Neural crest cell (in vitro differentiated cells): ENCODE measurements around the gene RGS19. TPM values are rescaled to one million over a fixed set of nuclear protein-coding genes. Genes with fewer than 3 reads are reported as not detected.

Experiments
- DNase-seq: peaks from one replicate; pipeline ENCODE4 v3.0.0; 2021; ENCODE audit warnings: low read depth, mixed read lengths, low spot score
- H3K27ac Mint-ChIP-seq: one replicate; pipeline ENCODE4 v1.8.0; 2021; ENCODE audit warnings: mild to moderate bottlenecking, mixed read lengths; ENCODE audit not compliant: unreplicated experiment
- H3K27me3 Mint-ChIP-seq: 2 replicates; pipeline ENCODE4 v1.8.0; 2021; ENCODE audit warnings: low read depth, mild to moderate bottlenecking, mixed read lengths
- H3K36me3 Mint-ChIP-seq: 2 replicates; pipeline ENCODE4 v1.8.0; 2021; ENCODE audit warnings: low read depth, mild to moderate bottlenecking, mixed read lengths
- H3K4me1 Mint-ChIP-seq: 2 replicates; pipeline ENCODE4 v1.8.0; 2021; ENCODE audit warnings: mixed read lengths
- H3K4me3 Mint-ChIP-seq: one replicate; pipeline ENCODE4 v1.8.0; 2021; ENCODE audit warnings: mild to moderate bottlenecking, mixed read lengths
- H3K9me3 Mint-ChIP-seq: 2 replicates; pipeline ENCODE4 v1.8.0; 2021; ENCODE audit warnings: mixed read lengths
- total RNA-seq: library from RNA; stranded (reverse); gene quantifications from 2 replicates; pipeline ENCODE4 v1.2.1, GENCODE V29; 2021
- TF ChIP-seq, protein P1 (sequence below): fragments of 200-600 bp; sonication (generic); conservative IDR thresholded peaks from 2 replicates; pipeline ENCODE4 v1.5.0; 2021; ENCODE audit warnings: antibody characterized with exemption, mild to moderate bottlenecking

The RGS19 gene
- total RNA-seq, 1 donor from 2014 or later, result 11.7 TPM

DNA sequence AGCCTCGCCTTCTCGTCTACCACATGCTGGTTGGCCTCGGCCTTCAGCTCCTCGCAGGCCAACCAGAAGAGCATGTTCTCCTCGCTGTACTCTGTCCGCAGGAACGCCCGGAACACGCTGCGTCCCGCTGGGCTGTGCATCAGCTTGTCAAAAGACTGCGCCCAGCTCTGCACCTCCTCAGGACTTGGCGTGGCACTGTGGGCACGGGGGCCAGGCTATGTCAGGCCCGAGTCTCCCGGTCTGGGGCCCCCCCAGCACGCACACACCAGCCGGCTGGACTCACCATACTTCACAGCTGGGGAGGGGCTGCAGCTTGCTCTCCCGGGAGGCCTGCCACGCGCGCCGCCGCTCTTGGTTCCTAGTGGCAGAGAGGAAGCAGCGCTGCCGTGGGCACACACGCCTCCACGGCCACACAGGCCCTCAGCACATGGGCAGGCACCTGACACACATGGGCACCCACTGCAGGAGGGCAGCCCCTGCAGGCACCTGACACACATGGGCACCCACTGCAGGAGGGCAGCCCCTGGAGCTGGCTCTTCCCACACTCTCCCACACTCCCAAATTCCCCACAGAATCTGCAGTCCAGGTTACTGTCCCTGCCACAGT, 5.0 kb downstream of the RGS19 start:
- Mint-ChIP-seq H3K36me3 (no peaks in the 10 kb centered on the region), H3K27me3 (no peaks in the 10 kb centered on the region), H3K9me3 (no peaks in the 10 kb centered on the region), H3K27ac (no peak overlapping the region), H3K4me1 (peaks cover 6% of the 10 kb centered on the region), H3K4me3 (no peak overlapping the region)
- no peak for DNase-seq
- TF ChIP-seq, protein P1, sequence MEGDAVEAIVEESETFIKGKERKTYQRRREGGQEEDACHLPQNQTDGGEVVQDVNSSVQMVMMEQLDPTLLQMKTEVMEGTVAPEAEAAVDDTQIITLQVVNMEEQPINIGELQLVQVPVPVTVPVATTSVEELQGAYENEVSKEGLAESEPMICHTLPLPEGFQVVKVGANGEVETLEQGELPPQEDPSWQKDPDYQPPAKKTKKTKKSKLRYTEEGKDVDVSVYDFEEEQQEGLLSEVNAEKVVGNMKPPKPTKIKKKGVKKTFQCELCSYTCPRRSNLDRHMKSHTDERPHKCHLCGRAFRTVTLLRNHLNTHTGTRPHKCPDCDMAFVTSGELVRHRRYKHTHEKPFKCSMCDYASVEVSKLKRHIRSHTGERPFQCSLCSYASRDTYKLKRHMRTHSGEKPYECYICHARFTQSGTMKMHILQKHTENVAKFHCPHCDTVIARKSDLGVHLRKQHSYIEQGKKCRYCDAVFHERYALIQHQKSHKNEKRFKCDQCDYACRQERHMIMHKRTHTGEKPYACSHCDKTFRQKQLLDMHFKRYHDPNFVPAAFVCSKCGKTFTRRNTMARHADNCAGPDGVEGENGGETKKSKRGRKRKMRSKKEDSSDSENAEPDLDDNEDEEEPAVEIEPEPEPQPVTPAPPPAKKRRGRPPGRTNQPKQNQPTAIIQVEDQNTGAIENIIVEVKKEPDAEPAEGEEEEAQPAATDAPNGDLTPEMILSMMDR, result no peak

DNA sequence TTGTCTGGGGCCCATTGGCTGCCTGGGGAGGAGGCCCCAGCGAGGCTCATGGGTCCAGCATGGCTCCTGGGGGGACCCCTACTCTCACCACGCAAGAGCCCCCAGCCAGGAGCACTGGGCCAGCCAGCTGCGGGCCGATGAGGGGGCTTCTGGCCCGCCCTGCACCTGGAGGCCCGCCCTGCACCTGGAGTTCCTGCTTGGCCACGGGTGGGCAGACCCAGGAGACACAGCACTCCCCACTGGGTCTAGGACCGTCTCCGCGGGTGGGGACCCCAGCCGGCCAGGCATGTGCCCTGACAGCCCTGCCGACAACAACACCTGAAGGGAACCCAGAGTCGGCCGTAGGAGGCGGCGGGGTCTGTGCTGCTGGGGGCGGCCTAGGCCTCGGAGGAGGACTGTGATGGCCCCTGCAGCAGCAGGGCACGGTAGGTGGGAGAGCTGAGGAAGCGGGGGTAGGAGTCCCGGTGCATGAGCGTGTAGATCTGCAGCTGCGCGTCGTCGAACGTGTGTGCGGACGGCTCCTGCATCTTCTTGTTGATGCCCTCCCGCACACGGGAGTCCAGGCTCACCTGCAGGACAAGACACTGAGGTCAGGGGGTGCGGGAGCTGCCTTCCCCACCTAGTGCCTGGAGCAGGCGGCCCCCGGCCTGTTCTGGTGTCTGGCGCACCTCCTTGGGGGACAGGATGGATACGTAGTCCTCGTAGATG, 5.7 kb downstream of the RGS19 start:
- Mint-ChIP-seq H3K36me3 (no peaks in the 10 kb centered on the region), H3K27me3 (no peaks in the 10 kb centered on the region), H3K27ac (no peak overlapping the region), H3K4me1 (peaks cover under 1% of the 10 kb centered on the region), H3K9me3 (no peaks in the 10 kb centered on the region), H3K4me3 (no peak overlapping the region)
- no peak for DNase-seq
- TF ChIP-seq, protein P1, result no peak

DNA sequence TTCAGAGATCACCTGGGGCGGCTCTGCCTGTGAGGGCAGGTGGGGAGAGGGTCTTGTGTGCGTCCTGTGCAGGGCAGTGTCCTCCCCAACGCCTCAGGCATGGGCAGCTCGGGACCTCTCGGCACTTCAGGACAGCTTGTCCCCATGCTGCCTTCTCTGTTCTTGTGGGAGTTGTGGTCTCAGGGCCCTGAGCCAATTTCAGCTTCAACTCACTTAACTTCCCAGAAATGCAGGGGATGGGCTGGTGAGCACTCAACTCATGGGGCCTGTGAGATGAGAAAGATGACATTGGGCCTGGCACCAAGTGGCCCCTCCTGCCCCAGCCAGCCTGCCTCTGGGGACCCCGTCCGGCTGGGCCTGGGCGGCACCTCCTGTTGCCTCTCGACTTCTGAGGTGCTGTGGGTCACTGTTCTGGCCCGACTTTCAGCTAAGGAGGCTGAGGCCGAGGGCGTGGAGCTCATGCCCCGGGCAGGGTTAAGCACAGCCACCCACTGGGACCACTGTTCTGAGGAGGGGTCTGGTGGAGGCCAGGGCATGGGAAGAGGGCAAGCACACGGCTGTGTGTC, 6.7 kb downstream of the RGS19 start:
- no peaks in the 10 kb centered on the region for H3K36me3 Mint-ChIP-seq
- H3K4me3 Mint-ChIP-seq, result no peak overlapping the region
- H3K4me1 Mint-ChIP-seq, result no peaks in the 10 kb centered on the region

DNA sequence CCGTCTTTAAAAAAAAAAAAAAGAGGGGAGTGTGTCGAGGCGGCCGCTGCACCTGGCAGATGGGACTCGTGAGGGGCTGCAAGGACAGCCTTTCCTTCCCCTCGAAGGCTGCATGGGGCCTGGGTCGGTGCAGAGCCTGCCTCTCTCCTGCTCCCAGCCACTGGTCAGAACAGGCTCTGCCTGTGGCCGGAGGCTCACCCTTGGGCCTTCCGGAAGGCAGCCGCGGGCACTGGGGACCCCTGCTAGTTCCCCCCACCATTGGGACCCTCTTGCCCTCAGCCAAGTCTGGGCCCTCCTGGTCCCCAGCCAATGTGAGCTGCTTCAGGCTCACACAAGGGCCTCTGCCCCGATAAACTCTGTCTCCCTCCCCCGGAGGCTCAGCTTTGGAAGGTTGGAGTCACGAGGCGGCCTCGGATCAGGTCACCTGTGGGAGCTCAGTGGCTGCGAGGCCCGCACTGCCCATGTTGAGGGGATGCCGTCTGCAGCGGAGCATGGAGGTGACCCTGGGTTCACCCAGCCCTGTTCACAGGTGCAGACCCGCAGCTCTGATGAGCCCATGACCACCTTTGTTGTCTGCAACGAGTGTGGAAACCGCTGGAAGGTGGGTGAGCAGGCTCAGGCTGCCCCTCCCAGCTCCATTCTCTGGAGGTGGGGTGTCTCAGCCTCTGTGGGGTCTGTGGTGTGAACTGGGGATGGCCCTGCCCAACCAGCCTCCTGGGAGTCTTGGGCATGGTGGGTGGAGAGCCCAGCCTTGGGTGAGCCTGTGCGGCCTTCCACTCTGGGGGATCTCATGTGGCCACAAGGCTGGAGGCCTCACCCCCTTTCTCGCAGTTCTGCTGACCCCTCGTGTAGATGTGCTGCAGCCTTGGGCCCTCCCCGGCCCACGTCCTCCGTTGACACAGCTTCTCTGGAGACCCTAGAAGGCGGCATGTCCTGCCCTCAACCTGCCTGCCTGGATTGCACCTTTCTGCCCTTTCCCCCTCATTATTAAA, 7.7 kb downstream of the RGS19 start:
- H3K27ac Mint-ChIP-seq, result no peak overlapping the region

More for the DNA sequence above, 6.7 kb downstream of the RGS19 start:
- no peak for DNase-seq
- Mint-ChIP-seq H3K27me3 (no peaks in the 10 kb centered on the region), H3K9me3 (no peaks in the 10 kb centered on the region), H3K27ac (no peak overlapping the region)
- TF ChIP-seq, protein P1, result no peak

More for the DNA sequence above, 7.7 kb downstream of the RGS19 start:
- no peaks in the 10 kb centered on the region for H3K27me3 Mint-ChIP-seq
- TF ChIP-seq, protein P1, result no peak
- no peak overlapping the region for H3K4me3 Mint-ChIP-seq
- no peaks in the 10 kb centered on the region for H3K9me3 Mint-ChIP-seq
- no peaks in the 10 kb centered on the region for H3K36me3 Mint-ChIP-seq
- no peak for DNase-seq
- no peaks in the 10 kb centered on the region for H3K4me1 Mint-ChIP-seq
